Activated CD4-positive, alpha-beta T cell treated with anti-CD3 and anti-CD28 coated beads, Interleukin-2, amount 50 U/mL, for 48 hours (primary cell): ENCODE results near the gene OPCML.
A peak's percentile ranks its signal among the peaks of the same experiment; 100 is the strongest.

ENCODE experiments used
- DNase-seq, 2 experiments: peaks; one replicate each; pipeline ENCODE4 v3.0.0-alpha.2; 2020

OPCML gene

DNA sequence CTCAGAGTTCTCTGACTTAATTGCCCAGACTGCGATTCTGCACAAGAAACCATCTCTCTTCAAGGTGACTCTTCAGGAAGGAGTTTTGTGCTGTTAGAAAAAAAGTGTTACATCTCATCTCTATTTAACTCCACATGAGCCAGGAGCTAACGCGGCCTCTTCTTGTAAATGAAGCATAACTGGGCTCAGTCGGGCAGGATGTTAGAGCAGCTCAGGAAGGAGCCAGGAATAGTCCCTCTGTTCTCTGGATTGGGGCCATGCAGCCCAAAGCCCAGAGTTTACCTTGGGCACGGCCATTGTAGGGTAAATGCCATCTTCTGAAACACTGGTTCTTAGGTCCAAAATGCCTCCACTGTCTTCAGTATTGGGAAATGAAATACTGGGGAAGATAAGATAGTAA lies 760.6 kb downstream of the OPCML start:
- DNase-seq: no peak

DNA sequence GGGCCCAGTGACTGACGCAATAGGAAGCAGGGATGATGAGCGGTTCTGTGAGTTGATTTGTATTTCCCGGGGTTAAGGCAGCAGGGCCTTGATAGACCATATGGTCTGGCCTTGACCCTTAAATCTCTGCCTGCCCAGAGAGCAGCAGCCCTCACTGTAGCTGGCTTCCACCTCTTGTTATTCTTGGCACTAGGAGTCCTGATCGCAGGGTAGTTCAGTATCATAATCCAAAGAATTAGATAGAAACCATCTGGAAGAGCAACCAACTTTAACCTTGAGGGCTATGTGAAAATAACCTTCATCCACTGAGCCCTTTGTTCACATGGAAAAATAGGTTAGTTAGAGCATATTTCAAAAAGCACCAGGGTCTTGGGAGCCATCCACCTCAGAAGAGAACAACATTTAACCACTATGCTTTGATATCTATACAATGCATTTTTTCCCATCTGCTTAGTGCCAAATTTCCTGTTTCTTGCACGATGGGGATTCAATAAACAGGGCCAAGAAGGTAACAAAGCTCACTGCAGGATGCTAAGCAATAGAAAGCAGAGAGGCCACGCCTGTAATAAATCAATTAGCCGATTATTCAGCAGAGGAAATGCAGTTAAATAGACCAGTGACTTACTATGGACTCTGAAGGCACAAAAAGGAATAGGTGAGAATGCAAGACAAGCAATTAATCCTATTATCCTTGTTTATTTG lies 761.3 kb downstream of the OPCML start:
- no peak for DNase-seq

DNA sequence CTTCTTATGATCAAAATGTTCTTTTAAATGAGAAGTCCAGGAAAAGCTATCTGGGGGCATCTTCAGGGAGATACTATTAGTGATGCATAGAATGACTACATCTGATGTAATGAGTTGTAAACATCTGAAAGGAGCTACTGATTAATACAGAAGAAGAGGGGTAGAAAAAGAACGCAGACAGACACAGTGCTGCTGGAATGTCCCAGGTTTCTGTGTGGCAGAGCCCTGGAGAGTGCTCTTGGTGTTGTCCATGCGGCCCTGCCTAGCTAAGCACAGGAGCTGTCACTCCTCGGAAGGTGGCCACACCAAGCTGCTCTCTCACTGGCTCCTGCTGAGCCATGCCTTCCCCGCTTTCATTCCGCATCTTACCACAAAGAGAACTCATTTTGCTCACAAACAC lies 768.8 kb downstream of the OPCML start:
- DNase-seq: no peak

DNA sequence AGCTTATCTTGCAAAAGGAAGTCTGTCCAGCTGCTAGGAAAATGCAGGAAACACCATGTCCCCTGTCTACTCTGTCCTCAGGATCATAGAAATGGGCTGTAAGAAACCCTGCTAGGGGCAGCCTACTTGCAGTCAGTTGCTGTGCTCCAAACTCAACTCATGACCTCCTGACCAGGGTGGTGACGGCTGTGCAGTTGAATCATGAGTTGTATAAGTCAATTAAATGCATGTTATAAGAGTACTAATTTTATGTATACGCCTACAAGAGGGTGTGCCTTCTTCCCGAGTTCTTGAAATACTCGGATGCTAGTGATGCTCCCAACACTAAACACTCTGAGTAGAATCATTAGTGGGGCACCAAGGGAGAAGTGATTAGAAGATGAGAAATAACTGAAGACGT lies 776.4 kb downstream of the OPCML start:
- DNase-seq: no peak

DNA sequence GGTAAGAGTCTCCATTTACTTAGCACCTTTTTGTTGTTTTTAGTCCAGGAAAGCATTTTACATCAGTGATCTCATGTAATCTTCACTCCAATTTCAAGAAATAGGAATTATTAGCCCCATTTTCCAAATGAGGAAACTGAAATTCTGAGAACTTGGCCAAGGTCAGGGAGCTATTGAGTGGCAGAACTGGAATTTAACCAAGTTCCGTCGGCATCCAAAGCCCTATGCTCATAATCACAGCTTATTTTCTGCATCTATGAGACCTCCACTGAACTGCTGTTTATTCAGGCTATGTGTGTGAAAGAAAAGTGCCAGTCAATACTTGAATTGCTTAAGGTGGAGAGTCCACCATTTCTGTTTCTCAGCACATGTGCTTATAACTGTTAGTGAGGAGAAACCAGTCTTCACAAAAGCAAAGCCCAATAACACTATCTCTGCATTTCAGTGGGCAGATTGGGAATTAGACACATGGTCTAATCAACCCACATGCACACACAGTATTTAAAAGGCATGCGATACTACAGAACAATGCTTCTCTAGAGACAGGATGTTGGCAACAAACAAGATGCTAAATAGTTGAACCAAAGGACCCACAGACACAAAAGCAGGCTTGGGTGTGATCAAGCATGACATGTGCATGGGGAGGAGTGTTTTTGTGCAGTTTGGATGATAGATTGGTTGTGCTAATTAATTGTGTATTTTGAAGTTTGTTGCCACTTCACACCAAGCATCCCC lies 780.6 kb downstream of the OPCML start:
- no peak for DNase-seq

DNA sequence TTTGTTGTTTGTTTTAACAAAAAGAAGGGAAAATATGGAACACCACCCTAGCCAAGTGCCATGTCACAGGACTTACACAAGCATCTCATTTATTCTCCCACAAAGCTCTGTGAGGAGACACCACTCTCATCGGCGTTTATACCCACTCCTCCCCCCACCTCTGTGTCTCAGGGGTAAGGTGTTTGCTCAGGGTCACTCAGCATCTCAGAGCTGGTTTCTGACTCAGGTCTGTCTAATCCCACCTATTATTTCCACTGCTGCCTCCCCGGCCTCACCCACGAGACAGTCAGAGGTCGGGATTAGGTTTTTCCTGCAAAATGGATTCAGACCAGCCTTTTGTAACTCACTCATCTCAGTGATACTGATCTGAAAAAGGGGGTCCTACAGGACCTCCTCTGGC lies 786.0 kb downstream of the OPCML start:
- no peak for DNase-seq

DNA sequence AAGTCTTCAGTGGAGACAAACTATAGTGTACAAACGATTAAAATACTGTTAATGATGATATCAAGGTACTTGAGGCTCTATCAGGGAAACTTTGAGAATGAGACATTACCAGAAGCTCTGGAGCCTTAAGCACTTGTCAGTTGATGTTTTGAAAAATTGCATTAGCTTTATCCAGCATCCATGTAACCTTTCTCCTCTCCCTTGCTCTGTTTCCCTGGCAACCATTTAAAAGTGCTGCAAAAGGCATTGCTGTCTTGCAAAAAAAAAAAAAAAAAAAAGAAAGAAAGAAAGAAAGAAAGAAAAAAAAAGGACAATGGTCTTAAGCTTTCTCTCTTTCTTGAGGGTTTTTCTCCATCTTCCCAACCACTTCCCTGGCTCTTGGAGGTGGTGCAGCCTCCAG lies 787.0 kb downstream of the OPCML start:
- no peak for DNase-seq

DNA sequence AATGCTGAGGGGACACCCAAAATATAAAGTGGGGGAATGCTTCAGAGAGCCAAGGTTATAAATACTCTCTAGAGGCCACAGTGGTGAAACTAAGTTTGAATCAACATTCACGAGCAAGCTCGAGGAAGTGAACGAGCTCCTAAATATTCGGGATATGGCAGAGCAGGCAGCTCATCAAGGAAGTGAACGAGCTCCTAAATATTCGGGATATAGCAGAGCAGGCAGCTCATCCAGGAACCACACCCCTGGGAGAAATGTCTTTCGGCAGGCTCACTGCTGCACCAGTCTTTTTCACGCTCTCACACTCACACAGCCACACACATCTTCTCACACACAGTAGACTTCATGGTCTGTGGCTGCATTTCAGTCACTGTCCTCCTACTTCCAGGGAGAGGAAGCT lies 787.5 kb downstream of the OPCML start:
- no peak for DNase-seq

DNA sequence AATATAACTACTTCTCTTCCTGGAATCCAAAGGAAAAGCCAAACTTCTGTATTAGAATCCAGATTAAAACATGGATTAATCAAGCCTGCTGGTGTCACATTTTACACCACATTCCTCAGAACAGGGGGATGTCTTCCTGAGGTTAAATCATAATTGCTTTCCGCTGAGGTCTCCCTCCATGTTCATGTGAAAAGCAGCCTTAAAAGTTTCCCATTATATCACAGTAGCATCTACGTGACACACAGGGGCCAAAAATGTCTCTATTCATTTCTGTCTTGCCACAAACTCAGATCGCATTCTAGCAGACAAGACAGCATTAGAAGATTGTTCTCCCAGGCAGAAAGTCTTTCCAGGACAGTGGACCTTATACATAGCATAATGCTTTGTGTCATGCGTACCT lies 788.7 kb downstream of the OPCML start:
- no peak for DNase-seq

DNA sequence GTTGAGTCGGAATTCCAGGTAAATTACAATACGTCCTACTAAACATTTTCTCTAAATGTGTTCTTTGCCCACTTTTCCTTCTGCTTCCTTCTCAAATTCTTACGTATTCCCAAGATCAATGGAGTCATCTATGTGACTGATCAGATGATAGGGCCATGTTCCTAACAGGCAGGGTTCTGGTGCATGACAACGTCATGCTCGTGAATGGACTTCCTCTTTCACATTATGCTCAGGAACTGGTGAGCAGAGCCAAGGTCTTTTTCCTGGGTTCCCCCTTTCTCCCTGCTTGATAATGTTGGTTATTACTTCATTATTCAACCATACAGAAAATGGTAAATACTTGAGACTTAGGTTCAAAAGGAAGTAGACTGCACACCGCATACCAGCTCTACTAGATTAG lies 789.4 kb downstream of the OPCML start:
- DNase-seq: no peak

DNA sequence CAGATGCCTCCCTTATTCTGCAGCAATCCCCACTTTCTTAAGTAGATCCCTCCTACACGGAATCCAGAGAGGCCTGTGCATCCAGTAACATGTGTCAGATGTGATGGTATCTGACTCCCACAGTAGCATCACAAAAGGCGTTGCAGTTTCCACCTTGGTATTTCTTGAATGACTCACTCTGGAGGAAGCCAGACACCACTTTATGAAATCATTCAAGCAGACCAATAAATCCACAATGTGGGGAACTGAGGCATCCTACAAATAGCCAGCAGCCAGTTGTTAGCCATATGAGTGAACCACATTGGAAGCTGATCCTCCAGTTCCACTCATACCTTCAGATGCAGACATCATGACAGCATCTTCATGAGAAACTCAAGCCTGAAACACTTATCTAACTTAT lies 798.1 kb downstream of the OPCML start:
- DNase-seq: no peak

DNA sequence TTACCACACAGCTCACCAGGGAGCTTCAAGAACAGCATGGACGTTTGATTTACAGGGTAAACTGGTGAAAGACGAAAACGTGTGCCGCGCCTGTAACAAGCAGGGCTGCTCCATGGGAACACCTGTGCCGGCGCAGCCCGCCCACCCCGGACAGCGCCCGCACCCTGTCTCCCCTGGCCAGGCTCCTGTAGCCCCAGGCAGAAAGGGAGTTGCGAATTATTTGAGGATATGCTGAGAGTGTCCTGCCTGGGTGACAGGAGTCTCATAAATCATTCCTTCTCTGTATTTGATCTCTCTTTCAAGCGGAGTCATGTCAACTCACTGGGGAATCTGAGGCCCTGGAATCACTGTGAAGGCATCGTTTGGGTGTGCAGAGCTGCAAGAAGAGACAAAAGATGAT lies 804.3 kb downstream of the OPCML start:
- no peak for DNase-seq

DNA sequence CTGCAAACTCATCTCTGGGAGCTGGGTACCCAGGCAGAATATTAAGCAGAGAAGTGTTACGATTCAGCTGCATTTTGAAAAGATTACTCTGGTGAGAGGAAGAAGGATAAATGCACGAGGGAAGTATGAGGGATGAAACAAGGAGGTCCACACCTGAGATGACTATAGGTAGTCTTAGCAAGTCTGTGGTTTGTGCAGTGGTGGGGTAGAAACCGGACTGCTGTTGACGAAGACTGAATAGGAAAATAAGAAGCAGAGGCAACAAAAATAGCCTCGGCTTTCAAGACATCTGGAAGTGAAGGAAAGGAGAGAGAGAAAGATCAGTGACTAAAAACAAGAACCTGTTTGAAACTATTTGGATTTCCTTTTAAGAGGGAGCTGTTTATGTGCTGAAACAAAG lies 810.8 kb downstream of the OPCML start:
- no peak for DNase-seq

DNA sequence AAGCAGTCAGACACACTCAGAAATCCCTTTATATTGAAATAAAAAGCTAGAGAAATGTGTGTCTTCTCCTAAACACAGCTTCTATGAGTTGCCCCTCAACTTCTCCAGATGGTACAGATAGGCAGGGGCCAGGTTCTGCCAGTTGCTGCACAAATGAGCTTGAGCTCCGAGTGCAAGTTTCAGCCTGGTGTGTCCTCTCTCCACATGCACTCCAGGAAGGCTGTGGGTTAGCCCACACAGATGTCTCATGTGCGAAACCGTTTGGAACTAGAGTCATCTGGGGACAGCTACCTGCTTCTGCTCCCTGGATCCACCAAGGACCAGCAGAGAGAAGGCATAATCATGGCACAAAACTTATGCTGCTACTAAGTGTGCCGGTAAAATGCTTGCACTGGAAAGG lies 812.6 kb downstream of the OPCML start:
- DNase-seq: peak in 1 of 2 experiments; percentile 16

DNA sequence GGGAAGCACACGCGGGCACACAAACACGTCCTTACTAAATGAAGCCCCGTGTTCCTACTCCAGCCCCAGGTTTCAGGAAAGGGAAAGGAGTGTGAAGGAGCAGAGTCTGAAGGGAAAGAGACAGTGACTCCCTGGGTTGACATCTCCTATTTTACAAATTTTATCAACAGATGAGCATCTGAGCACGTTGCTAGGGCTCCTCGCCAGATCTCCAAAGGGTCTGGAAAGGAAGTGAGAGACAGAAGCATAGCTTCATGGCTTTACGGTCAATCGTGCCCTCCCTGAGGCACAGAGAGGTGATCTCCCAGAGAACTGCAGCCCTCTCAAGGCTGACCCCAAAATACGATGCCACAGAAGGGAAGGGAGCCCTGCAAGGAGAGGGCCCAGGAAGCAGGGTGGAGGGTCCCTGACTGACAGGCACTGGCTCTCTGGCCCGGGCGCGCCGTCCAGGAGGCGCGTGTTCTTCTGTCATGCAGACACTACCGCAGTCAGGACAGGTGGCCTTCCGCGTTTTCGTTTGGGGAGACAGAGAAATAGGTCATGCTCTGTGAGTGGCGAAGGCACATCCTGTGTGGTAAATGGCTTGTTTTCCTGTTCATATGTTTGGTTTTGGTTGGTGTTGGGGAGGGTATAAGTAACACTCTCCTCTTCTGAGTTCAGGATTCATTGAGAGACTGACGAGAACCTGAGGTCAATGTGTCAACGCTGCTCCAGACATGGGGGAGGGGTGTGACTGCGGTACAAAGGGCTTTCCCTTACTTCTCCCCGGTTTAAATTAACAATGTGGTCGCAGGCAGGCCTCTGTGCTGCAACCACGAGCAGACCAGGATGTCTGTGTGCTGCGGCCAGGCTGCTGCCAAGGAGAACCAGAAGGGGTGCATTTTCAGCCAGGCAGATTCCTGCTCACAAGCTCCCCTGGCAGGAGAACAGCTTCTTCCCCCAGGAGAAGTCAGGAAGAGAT lies 813.3 kb downstream of the OPCML start:
- DNase-seq: peak; percentile 53 to 68

DNA sequence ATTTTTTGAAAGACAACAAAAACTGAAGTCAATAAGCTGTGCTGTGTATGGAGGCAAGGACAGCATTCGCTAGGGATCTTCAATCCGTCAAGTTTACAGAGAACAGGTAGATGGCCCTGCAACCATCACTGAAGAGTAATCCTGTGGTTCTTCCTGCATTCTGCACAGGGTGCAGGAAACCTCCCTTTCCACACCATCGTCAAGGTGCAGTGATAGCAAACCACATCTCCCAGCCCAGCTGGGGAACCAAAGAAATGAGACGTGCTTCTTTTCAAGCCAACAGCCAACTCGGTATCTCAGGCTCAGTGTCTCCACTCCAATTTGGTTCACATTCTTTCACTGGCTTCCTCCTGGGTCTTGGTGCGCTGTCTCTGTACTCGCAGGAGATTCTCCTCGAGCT lies 814.5 kb downstream of the OPCML start:
- no peak for DNase-seq

DNA sequence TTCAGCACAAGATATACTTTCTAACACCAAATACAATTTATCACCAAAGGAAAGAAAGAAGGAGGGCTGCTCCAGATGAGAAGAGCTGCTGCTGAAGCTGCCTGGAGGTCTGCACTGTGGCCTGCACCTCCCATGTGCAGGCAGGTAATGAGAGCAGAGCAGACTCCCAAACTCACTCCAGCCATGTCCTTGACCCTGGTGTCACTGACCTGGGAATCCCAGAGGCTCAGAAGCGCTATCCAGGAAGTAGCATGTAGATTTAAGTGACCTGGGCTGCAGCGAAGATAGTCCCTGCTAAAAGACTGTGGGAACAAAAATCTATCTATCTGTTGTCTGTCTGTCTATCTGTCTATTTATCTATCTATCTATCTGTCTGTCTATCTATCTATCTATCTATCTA lies 816.3 kb downstream of the OPCML start:
- no peak for DNase-seq

DNA sequence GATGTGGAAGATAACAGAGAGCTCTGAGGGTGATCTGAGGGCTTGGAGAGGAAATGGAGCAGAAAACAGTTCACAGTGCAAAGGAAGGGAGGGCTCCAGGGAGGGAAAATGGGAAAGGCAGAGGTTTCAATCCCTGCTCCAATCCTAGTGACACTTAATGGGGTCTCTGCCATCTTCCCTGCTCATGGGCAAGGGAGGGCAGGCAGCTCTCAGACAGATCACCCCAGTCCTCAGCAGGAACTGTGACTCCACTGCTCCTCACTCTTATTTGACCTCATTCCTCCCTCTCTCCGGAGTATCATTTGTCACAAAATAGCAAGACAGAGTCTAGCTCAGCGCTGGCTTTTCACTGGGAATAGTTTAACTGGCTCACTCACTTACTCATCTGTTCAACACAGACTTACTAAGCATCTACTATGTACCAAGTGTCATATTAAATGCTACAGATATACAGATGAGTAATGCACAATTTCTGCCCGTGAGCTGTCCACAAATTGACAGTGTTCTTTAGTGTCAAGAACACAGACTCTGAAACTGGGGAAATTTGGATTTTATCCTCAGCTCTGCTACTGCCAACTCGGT lies 817.4 kb downstream of the OPCML start:
- no peak for DNase-seq

DNA sequence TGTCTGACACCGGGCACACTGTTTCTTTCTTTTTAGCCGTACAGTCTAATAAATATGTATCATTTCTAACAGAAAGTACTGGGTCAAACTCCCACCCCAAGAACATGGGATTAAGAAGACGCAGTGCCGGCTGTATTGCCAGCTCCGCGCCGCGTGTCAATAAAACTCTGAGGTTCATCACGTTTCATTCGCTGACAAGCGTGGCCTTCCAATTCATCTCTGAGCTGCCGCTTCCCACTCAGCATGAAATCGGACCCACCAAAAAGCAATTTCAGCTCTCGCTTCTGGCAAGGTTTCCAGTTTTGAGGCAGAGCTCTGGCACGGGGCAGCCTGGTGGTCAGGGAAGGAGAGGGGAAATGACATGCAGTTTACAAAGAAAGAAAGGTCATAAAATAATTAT lies 819.8 kb downstream of the OPCML start:
- no peak for DNase-seq

DNA sequence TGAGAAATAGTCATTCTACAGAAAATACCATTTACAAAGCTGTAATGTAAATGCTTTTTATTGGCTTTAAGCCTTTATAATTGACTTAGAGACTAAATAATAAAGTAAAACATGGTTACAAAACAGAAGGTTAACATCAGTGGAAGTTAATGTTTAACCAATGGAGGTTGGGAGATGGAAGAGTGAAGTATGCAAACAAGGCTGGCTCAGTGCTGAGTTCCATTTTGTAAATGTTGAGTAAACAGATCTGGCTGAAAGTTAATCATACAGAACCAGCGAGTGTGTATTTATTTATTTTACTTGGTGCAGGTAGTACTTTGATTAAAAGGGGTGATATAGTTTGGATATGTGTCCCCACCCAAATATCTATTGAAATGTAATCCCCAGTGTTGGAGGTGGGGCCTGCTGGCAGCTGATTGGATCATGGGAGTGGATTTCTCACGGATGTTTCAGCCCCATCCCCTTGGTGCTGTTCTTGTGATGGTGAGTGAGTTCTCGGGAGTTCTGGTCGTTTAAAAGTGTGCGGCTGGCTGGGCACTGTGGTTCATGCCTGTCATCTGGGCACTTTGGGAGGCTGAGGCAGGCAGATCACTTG lies 827.4 kb downstream of the OPCML start:
- DNase-seq: no peak

DNA sequence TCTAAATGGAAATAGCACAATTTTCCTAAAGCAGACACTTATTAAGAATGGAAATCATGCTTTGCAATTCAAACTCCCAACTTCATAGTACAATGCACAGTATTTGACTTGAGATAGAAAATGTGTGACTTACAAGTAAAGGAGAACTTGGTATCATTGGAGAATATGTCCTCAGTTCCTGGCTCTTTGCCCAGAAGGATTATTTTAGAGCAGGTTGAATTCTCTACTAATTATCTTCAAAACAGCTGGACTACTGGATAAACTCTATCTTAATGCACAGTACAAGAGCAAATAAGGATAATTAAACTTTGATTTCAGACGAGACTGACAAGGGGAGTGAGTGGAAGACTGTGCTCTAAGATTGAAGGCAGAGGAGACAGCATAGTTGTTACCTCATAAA lies 839.4 kb downstream of the OPCML start:
- no peak for DNase-seq

DNA sequence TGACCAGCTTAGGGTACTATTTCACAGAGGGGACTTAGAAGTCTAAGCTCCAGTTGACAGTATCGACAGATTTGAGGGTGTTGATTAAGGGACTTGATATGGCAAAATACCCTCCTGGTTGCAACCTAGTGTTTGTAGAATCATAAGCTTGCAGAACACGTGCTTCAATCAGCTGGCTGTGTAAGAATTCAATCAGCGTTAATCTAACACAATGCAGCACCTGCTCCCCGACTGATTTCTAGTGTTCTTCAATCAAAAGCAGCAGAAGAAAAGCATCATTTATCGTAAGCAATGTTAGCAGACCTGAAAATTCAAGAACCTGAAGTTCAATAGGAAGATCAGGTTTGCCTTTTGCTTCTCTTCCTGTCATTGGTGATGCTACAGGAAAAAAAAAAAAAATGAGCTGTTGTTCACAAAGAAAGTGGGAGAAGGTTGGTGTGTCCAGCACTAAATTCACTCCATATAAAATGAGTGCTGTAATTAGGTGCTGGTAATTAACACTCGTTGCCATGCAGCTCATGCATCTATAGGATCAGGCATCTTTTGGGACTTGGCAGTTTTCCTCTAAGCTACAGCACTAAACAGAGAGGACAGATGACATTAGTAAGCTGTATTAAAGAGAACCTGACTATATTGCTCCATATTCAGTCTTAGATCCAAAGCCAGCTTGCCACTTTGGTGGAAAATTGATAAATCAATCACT lies 840.3 kb downstream of the OPCML start:
- DNase-seq: no peak
